Esophagus squamous epithelium (tissue), 4 donors: Measurements from ENCODE around the gene SYT8.
A peak's percentile ranks its signal among the peaks of the same experiment; 100 is the strongest.

ENCODE experiments used
- POLR2A ChIP-seq, 4 donors: fragments of 450-650 bp; IDR thresholded peaks; one replicate each; pipeline ENCODE4 v1.6.1; 2017; ENCODE audit warnings: antibody characterized with exemption in 4 of 4, mild to moderate bottlenecking in 4 of 4, moderate library complexity in 3 of 4
- TF ChIP-seq, protein P1 (sequence below), 6 experiments: fragments of 450-650 bp in 4 of 6; fragments of 200-600 bp in 2 of 6; sonication (generic) in 2 of 6; IDR thresholded peaks; one replicate each; pipeline ENCODE4 v1.5.1; 2016 to 2019; ENCODE audit warnings: antibody characterized with exemption in 6 of 6, mild to moderate bottlenecking in 4 of 6, moderate library complexity in 4 of 6

DNA sequence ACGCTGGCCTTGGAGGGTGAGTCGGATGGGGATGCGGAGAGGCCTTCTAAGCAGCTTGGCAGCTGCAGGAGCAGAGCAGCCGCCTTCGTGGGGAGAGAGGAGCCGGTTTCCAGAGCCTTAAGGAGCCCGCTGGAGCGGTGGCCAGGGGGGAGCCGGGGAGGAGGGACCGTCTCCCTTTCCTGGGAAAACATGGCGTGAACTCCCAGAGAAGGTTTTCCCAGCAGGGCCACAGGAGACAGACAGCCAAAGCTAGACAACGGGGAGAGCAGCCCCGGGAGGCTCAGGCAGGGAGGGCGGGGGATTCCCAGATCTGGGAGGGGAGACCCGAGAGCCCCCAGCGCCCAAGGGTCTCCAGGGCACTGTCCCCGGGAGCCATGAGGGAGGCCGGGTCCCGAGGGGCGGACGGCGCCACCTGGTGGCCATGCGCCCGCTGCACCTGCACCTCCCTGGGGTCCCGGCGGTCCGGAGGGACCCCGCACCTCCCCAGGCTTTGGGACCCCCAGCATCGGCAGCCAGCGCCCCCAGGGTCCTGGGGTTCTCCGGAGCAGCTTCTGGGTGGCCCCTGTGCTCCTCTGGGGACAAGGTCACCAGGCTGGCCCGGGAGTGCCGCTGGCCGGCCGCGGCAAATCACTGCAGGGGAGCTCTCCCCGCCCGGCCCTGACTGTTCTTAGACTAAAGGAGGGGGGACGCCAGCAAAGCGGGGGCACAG, 2.4 kb upstream of the SYT8 start:
- no peak for TF ChIP-seq POLR2A (IDR thresholded peaks at IDR 0.05)
- TF ChIP-seq, protein P1, sequence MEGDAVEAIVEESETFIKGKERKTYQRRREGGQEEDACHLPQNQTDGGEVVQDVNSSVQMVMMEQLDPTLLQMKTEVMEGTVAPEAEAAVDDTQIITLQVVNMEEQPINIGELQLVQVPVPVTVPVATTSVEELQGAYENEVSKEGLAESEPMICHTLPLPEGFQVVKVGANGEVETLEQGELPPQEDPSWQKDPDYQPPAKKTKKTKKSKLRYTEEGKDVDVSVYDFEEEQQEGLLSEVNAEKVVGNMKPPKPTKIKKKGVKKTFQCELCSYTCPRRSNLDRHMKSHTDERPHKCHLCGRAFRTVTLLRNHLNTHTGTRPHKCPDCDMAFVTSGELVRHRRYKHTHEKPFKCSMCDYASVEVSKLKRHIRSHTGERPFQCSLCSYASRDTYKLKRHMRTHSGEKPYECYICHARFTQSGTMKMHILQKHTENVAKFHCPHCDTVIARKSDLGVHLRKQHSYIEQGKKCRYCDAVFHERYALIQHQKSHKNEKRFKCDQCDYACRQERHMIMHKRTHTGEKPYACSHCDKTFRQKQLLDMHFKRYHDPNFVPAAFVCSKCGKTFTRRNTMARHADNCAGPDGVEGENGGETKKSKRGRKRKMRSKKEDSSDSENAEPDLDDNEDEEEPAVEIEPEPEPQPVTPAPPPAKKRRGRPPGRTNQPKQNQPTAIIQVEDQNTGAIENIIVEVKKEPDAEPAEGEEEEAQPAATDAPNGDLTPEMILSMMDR (IDR thresholded peaks at IDR 0.05) = peak; percentile 98 to 99 (median 98)
